Left lobe of liver (tissue), 1 donor: ENCODE measurements around the gene NECTIN2. TPM values are rescaled to one million over a fixed set of nuclear protein-coding genes. Genes with fewer than 3 reads are reported as not detected.

Source experiments
- total RNA-seq: library from RNA; stranded (reverse); gene quantifications from one replicate; pipeline ENCODE4 v1.2.1, GENCODE V29; 2021
- donor health status: DM: no; HTN: yes; CAD: no.

The NECTIN2 gene
- total RNA-seq, 1 donor from 2014 or later: 70.4 TPM

Other genes with a start within 250 kb of the NECTIN2 start
- 7.0 TPM for gene IGSF23, start 232.7 kb upstream of the NECTIN2 start, total RNA-seq
- gene PVR, start 202.4 kb upstream of the NECTIN2 start, total RNA-seq: 29.6 TPM
- 5.6 TPM for gene CEACAM19, start 174.8 kb upstream of the NECTIN2 start, total RNA-seq
- gene CEACAM16, start 147.1 kb upstream of the NECTIN2 start, total RNA-seq: not detected
- gene BCL3, start 97.6 kb upstream of the NECTIN2 start, total RNA-seq: 30.8 TPM
- gene CBLC, start 68.4 kb upstream of the NECTIN2 start, total RNA-seq: 14.0 TPM
- gene BCAM, start 37.2 kb upstream of the NECTIN2 start, total RNA-seq: 40.7 TPM
- gene TOMM40, start 45.0 kb downstream of the NECTIN2 start, total RNA-seq: 28.8 TPM
- gene APOE, start 59.5 kb downstream of the NECTIN2 start, total RNA-seq: 5,009 TPM
- 6,817 TPM for gene APOC1, start 68.3 kb downstream of the NECTIN2 start, total RNA-seq
- gene APOC4, start 95.9 kb downstream of the NECTIN2 start, total RNA-seq: 297 TPM
- 1,677 TPM for gene APOC2, start 99.8 kb downstream of the NECTIN2 start, total RNA-seq
- 92.6 TPM for gene CLPTM1, start 109.1 kb downstream of the NECTIN2 start, total RNA-seq
- 1.5 TPM for gene RELB, start 155.2 kb downstream of the NECTIN2 start, total RNA-seq
- 50.5 TPM for gene CLASRP, start 192.7 kb downstream of the NECTIN2 start, total RNA-seq
- gene ZNF296, start 230.2 kb downstream of the NECTIN2 start, total RNA-seq: 0.35 TPM
- 11.7 TPM for gene GEMIN7, start 233.0 kb downstream of the NECTIN2 start, total RNA-seq
- 11.3 TPM for gene PPP1R37, start 246.9 kb downstream of the NECTIN2 start, total RNA-seq